GM21529 (cell line): ENCODE measurements around the gene VARS1.
"Not testable (repeated sequence)": the region's sequence is repeated elsewhere in the genome, so short reads cannot be mapped to it uniquely, and the experiment has no call there.

Source experiments
- ATAC-seq: cut with Tn5 transposase; IDR thresholded peaks from one replicate; pipeline ENCODE4 v1.9.1; 2021; ENCODE audit not compliant: unreplicated experiment

VARS1 gene

GRCh38 chr6:31794866-31795615, 511 bp downstream of the VARS1 start:
- ATAC-seq = peak; percentile 8

GRCh38 chr6:31794294-31794865, 1.2 kb downstream of the VARS1 start:
- no peak for ATAC-seq

DNA sequence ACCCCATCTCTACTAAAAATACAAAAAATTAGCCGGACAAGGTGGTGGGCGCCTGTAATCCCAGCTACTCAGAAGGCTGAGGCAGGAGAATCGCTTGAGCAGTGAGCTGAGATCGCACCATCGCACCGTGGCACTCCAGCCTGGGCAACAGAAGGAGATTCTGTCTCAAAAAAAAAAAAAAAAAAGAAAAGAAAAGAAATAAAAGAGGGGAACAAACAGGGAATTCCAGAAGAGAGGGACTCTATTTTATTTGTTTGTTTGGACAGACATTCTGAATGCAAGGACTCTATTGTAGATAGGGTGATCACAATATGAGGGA, 1.7 kb downstream of the VARS1 start:
- not testable (repeated sequence) for ATAC-seq

GRCh38 chr6:31792761-31793171, 2.8 kb downstream of the VARS1 start:
- no peak for ATAC-seq

- no peak for ATAC-seq
These were observed 3.5 kb downstream of the VARS1 start for GRCh38 chr6:31792090-31792374.

GRCh38 chr6:31791324-31792089, 4.0 kb downstream of the VARS1 start:
- ATAC-seq = no peak

GRCh38 chr6:31785475-31785874, 10.1 kb downstream of the VARS1 start:
- no peak for ATAC-seq

- no peak for ATAC-seq
These were observed 11.2 kb downstream of the VARS1 start for GRCh38 chr6:31784098-31784925.

DNA sequence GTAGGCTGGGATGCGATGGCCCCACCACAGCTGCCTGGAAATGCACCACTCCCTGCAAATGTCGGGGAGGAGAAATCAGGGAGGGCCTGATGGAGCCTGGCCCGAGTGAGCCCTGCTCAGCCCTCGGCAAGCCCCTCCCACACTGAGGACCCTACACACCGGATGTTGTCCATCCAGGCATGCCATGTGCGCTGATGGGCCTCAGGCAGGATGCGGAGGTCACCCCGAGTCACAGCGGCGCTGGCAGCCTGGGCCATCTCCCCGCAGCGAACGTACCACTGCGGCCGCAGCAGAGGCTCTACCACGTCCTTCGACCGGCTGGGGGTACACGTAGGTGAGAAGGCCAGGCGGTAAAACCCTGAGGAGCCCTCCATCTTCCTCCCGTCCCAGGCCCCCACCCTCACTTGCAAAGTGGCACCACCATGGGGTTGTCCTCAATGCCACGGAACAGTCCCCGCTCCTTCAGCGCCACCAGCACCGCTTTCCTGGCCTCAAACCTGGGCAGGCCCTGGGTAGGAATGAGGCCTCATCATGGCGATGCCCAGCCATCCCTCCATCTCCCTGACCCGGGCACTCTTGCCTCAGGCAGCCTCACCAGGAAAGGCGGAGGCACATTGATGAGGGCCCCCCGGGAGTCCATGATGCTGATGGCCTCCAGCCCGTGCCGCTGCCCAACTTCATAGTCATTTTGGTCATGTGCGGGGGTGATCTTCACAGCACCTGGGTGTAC, 13.3 kb downstream of the VARS1 start:
- no peak for ATAC-seq

- ATAC-seq = no peak
These were observed 14.1 kb downstream of the VARS1 start for GRCh38 chr6:31781244-31782125.

- ATAC-seq = no peak
These were observed 14.9 kb downstream of the VARS1 start for GRCh38 chr6:31780507-31781243.

DNA sequence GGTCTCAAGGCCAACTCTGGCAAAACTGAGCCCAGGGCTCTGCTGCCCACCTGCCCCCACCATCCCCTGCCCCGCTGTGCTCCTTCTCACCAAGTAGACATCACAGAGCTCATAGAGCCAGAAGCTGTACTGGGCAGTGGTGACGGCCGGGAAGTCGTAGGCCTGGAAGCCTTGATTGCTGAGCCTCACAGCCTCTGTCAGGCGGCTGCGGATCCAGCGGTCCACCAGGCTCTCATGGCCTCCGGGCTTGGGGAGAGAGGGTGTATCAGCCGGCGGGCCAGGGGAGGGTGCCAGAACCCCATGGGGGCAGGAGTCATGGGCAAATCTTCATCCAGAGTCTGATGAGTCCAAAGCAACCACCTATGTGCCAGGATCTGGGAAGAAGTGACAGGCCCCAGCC, 15.6 kb downstream of the VARS1 start:
- no peak for ATAC-seq

- ATAC-seq = no peak
These were observed 16.3 kb downstream of the VARS1 start for GRCh38 chr6:31778999-31779885.

GRCh38 chr6:31778193-31778592, 17.4 kb downstream of the VARS1 start:
- no peak for ATAC-seq

GRCh38 chr6:31777667-31778050, 17.9 kb downstream of the VARS1 start:
- ATAC-seq = no peak

DNA sequence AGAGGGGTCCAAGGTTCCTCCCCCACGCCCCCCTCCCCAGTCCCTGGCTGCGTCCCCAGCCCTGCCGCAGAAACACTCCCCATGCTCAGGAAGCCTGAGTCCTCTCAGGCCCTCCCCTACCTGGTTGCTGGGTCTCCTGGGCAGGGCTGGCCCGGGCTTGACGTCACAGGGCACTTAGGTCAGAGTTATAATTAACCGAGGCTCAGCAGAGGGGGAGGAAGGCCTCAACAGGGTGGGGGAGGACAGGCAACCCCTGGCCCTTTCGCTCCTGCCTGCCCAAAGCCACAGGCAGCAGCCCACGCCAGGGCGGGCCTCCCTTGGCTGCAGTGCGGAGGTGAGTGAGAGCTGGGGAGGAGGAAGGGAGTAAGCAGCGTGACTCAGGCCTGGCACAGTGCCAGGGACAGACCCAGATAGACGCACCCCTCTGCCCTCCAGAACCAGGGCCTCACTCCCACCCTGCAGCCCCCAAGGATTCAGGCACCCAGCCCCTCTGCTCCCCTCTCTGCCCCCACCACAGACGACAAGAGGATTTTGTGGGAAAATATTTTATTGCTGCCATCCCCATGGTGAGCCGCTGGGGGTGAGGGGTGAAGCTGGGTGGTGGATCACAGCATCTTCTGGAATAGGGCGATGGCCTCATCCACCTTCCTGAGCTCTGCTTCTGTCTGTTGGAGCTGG, 18.4 kb downstream of the VARS1 start, which contains the start of gene VWA7:
Gene VWA7 (minus strand): TSS at position 340 of the 678 bp plus-strand sequence. CDS start 549 bp downstream, outside the sequence.
- ATAC-seq = peak; percentile 68

DNA sequence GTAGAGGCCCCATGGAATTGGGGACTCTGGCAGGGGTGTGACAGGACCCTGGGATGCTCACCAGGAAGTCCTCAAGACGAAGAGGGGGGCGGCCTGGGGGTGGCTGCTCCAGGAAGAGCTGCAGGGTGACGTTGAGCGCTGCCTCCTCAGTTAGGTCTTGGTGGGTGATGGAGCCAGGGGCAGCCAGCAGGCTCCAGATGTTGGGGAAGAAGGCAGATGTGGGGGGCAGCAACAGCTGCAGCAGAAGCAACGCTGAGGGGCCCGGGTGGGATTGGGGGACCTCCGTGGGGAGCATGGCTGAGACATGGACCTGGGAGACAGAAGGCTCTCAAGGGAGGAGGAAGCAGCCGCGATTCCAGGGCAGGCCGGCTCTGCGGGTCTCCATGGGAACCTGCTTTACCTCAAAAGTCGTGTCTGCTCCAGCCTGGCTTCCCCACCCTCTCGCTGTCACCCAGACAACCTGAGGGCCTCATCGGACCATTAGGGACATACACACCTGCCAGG, 19.0 kb downstream of the VARS1 start:
- no peak for ATAC-seq
